ENCODE results near the gene PCDH20.
A peak's percentile ranks its signal among the peaks of the same experiment; 100 is the strongest.

Gene PCDH20

GRCh38 chr13:61415058-61415721 is 459 bp downstream of the PCDH20 start:
- peak; percentile 1 for DNase-seq (ENCODE audit: low read depth)
- H3K4me3 ChIP-seq (ENCODE audit: low read depth, low read length) = no peak overlapping the region
- TF ChIP-seq CTCF (conservative IDR thresholded peaks at IDR 0.05; ENCODE audit: low read depth, low read length) = no peak

DNA sequence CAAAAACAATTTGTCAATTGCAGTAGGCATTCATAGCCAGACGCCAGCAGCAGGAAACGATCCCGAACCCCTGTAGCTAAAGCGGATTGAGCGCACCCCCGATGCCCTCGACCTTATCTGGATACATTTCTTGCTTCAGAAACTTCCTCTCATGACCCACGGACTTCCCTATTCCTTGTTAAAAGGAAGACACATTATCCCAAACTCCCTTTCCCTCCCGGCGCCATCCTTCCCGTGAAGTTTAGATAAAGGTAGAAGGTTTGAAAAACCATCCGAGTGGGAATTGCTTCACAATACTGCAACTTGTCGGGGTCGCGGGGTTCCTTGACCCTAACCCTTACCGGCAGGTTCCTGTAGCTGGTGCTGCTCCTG is 977 bp downstream of the PCDH20 start:
- no peak for DNase-seq (ENCODE audit: low read depth)
- TF ChIP-seq CTCF (conservative IDR thresholded peaks at IDR 0.05; ENCODE audit: low read depth, low read length) = no peak
- H3K4me3 ChIP-seq (ENCODE audit: low read depth, low read length) = no peak overlapping the region

DNA sequence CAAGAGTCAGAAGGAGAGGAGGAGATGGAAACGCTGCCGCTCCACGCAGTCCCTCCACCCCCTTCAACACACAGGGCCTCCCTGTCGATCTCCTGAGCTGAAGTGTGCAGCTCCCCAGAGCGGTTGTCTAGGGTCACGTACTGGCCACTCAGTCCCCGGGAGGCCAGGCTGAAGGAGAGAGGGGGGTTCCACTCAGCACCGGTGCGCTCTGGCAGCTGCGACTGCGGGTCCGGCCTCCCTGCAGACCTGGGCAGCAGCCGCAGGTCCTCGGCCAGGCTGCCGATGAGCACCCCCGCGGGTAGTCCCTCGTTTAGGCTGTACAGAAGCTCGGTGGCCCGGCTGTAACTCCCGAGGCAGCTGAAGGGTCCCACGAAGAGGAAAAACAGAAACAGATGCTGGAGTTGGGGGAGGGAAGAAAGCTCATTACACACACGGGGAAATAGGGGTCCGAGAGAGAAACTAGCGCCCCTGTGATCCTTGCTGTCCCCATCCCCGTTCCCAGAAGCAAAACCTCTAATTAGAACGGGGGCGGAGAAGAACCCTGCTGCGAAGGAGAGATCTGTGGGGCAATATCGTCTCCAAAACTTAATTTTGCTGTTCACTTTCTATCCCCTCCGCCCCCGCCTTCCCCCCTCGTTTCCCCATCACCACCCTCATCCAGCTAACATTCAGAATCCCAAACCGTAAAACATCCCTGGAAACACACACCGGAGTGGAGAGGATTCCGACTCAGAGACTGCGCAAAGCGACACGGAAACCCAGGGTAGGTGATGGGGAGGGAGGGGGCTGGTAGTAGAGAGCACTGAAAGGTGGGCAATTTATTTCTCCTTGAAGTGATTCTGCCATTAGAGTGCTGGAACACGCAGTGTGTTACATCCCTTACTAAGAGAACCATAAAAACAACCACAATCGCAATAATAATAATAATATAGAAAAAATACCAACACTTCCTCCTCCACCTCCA is 1.8 kb downstream of the PCDH20 start:
- DNase-seq (ENCODE audit: low read depth) = no peak
- no peak for TF ChIP-seq CTCF (conservative IDR thresholded peaks at IDR 0.05; ENCODE audit: low read depth, low read length)
- H3K4me3 ChIP-seq (ENCODE audit: low read depth, low read length) = no peak overlapping the region

- H3K4me3 ChIP-seq (ENCODE audit: low read depth, low read length) = no peak overlapping the region
- peak; percentile 38 for DNase-seq (ENCODE audit: low read depth)
- TF ChIP-seq CTCF (conservative IDR thresholded peaks at IDR 0.05; ENCODE audit: low read depth, low read length) = peak; percentile 67
Measured at GRCh38 chr13:61410669-61411297, 4.9 kb downstream of the PCDH20 start.

DNA sequence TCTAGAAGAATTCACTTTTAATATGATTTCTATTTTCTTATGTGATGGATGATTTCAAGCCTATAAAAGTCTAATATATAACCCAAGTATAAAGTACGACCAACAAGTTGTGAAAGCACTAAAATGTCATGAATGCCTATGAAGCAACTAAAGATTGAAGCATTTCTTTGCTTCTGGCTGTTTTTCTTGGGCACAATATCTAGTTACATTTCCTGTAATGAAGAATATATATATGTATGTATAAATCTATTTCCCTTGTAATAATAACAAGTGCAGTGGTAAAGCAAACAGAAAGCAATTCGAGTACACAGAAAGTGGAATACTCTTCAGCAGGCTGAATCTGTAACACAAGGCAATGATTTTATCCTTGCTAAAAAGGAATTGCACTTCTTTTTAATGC is 5.4 kb downstream of the PCDH20 start:
- H3K4me3 ChIP-seq (ENCODE audit: low read depth, low read length) = no peak overlapping the region
- no peak for DNase-seq (ENCODE audit: low read depth)
- TF ChIP-seq CTCF (conservative IDR thresholded peaks at IDR 0.05; ENCODE audit: low read depth, low read length) = no peak

- no peak for TF ChIP-seq CTCF (conservative IDR thresholded peaks at IDR 0.05; ENCODE audit: low read depth, low read length)
- no peak overlapping the region for H3K4me3 ChIP-seq (ENCODE audit: low read depth, low read length)
- no peak for DNase-seq (ENCODE audit: low read depth)
Measured at GRCh38 chr13:61408571-61408970, 7.1 kb downstream of the PCDH20 start.

All from choroid plexus epithelial cell (primary cell).